Bronchial epithelial cell (primary cell): ENCODE data around the gene PEDS1. TPM values are rescaled to one million over a fixed set of nuclear protein-coding genes. Genes with fewer than 3 reads are reported as not detected.
A peak's percentile ranks its signal among the peaks of the same experiment; 100 is the strongest.

Experiments
- DNase-seq: peaks from one replicate; pipeline ENCODE4 v3.0.0-alpha.2; 2010; ENCODE audit warnings: low read depth
- FAIRE-seq: peaks from 2 replicates; lab custom pipeline; 2011; peaks lifted over from hg19 to GRCh38; lab: Jason Lieb, UNC
- H3K27me3 ChIP-seq: 2 replicates; pipeline ENCODE4 v1.5.1; 2011; ENCODE audit warnings: low read length; ENCODE audit not compliant: control insufficient read depth, insufficient read depth
- H3K36me3 ChIP-seq: 2 replicates; pipeline ENCODE4 v1.5.1; 2011; ENCODE audit warnings: low read length; ENCODE audit not compliant: control insufficient read depth, insufficient read depth
- H3K4me3 ChIP-seq: 2 replicates; pipeline ENCODE4 v1.5.1; 2011; ENCODE audit warnings: mild to moderate bottlenecking, low read depth, low read length, control low read depth
- CTCF ChIP-seq: IDR thresholded peaks from 2 replicates; pipeline ENCODE4 v1.5.1; 2011; ENCODE audit warnings: mild to moderate bottlenecking, moderate library complexity, low read length, control low read depth, inconsistent platforms; ENCODE audit not compliant: insufficient read depth, severe bottlenecking
- total RNA-seq: library from RNA; depleted of rRNA; stranded (reverse); fragments of >200 nt; gene quantifications from 2 replicates; pipeline ENCODE4 v1.2.1, GENCODE V29; 2014

The PEDS1 gene
- total RNA-seq, 1 donor from 2014 or later: 9.7 TPM

GRCh38 chr20:50129662-50130355 is 23.7 kb downstream of the PEDS1 start:
- Histone ChIP-seq H3K4me3 (no peak overlapping the region), H3K36me3 (peaks cover 63% of the 10 kb centered on the region), H3K27me3 (no peaks in the 10 kb centered on the region)
- peak; percentile 13 for FAIRE-seq
- no peak for TF ChIP-seq CTCF
- DNase-seq: no peak

GRCh38 chr20:50128520-50128905 is 25.0 kb downstream of the PEDS1 start:
- DNase-seq: no peak
- TF ChIP-seq CTCF: no peak
- no peak for FAIRE-seq
- no peak overlapping the region for H3K4me3 ChIP-seq
- H3K27me3 ChIP-seq: no peaks in the 10 kb centered on the region
- peaks cover 58% of the 10 kb centered on the region for H3K36me3 ChIP-seq

- FAIRE-seq: no peak
- DNase-seq: no peak
- Histone ChIP-seq H3K27me3 (no peaks in the 10 kb centered on the region), H3K36me3 (peaks cover 51% of the 10 kb centered on the region), H3K4me3 (no peak overlapping the region)
- TF ChIP-seq CTCF: no peak
These were observed 25.7 kb downstream of the PEDS1 start for GRCh38 chr20:50127587-50128519.

GRCh38 chr20:50126662-50127061 is 26.9 kb downstream of the PEDS1 start:
- no peak overlapping the region for H3K4me3 ChIP-seq
- peaks cover 45% of the 10 kb centered on the region for H3K36me3 ChIP-seq
- no peaks in the 10 kb centered on the region for H3K27me3 ChIP-seq
- TF ChIP-seq CTCF: no peak
- FAIRE-seq: no peak
- no peak for DNase-seq

- Histone ChIP-seq H3K27me3 (no peaks in the 10 kb centered on the region), H3K36me3 (peaks cover 36% of the 10 kb centered on the region), H3K4me3 (no peak overlapping the region)
- no peak for DNase-seq
- no peak for FAIRE-seq
- TF ChIP-seq CTCF: no peak
These were observed 28.2 kb downstream of the PEDS1 start for GRCh38 chr20:50125279-50125678.
